NB4 (cell line): ENCODE measurements around the gene CAMTA1.
A peak's percentile ranks its signal among the peaks of the same experiment; 100 is the strongest.

Source experiments
- DNase-seq: peaks from one replicate; pipeline ENCODE4 v3.0.0; 2010; ENCODE audit warnings: low read depth
- H3K4me3 ChIP-seq: one replicate; pipeline ENCODE4 v1.5.1; 2011; ENCODE audit warnings: mild to moderate bottlenecking, low read depth, low read length, moderate library complexity
- MYC ChIP-seq: IDR thresholded peaks from 2 replicates; pipeline ENCODE4 v1.6.1; 2011; ENCODE audit warnings: low read depth, low read length
- POLR2A ChIP-seq: IDR thresholded peaks from 2 replicates; pipeline ENCODE4 v1.6.1; 2011; ENCODE audit warnings: mild to moderate bottlenecking; ENCODE audit not compliant: insufficient read length; ENCODE audit errors: extremely low read depth
- TF ChIP-seq, protein P1 (sequence below): IDR thresholded peaks from one replicate; pipeline ENCODE4 v1.5.1; 2012; ENCODE audit warnings: low read depth, low read length
- TF ChIP-seq, protein P2 (sequence below): IDR thresholded peaks from 2 replicates; pipeline ENCODE4 v1.6.1; 2011; ENCODE audit warnings: low read depth, low read length

The CAMTA1 gene

DNA sequence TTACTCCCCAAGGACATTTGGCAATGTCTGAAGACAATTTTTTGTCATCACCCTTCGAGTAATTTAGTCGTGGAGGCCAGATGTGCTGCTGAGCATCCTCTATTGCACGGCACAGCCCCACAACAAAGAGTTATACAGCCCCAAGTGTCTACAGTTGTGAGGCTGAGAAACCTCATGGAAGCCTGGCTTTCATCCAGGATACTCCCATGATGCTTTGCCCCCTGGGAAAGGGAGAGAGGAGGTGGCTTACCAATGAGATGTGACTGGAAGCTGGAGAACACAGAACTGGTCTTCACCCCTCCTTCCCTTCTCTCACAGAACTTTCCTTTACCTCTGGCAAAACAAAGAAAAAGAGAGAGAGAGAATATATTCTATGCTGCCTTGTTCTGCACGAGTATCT is 834.9 kb downstream of the CAMTA1 start:
- no peak for DNase-seq
- no peak overlapping the region for H3K4me3 ChIP-seq
- TF ChIP-seq MYC (no peak), POLR2A (no peak)
- TF ChIP-seq, protein P1, sequence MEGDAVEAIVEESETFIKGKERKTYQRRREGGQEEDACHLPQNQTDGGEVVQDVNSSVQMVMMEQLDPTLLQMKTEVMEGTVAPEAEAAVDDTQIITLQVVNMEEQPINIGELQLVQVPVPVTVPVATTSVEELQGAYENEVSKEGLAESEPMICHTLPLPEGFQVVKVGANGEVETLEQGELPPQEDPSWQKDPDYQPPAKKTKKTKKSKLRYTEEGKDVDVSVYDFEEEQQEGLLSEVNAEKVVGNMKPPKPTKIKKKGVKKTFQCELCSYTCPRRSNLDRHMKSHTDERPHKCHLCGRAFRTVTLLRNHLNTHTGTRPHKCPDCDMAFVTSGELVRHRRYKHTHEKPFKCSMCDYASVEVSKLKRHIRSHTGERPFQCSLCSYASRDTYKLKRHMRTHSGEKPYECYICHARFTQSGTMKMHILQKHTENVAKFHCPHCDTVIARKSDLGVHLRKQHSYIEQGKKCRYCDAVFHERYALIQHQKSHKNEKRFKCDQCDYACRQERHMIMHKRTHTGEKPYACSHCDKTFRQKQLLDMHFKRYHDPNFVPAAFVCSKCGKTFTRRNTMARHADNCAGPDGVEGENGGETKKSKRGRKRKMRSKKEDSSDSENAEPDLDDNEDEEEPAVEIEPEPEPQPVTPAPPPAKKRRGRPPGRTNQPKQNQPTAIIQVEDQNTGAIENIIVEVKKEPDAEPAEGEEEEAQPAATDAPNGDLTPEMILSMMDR, result no peak
- TF ChIP-seq, protein P2, sequence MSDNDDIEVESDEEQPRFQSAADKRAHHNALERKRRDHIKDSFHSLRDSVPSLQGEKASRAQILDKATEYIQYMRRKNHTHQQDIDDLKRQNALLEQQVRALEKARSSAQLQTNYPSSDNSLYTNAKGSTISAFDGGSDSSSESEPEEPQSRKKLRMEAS, result no peak

DNA sequence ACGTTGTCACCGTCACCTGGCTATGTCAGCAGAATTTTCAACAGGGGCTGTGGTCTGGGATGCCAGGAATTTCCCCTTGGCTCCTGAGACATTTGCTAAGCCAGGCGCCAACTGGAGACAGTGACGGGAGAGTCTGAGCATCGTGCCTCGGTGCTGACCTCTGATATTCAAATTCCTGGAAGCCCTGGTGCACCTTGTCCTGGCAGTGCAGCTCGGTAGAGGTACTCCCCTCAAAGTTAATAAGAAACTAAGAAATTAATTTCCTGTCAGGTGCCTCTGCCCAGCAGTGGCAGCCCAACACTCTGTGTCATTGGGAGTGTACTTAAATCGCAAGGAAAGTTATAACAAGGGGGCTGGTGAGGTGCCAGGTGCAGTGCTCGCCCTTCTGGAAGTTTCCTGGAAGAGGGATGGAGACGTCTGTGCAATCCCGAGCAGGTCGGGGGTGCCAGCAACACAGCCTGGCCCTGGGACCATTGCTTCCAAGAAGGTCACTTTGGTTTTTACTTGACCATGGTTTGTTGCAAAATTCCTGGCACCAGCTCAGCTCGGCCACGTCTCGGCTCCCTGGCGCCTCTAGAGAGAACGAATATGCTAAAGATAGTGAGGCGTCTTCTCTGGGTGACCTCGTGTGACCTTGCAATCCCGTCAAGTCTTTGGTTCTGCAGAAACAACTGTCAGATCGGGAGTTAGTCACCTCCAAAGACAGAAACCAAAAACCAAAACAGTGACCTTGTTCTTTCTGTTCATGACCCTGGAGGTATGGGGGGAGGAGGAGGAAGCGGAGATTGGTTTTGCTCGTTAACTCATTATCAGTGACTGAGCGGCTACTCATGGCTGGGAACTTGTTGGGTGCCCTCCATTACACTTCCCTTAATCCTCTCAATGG is 836.3 kb downstream of the CAMTA1 start:
- H3K4me3 ChIP-seq, result no peak overlapping the region
- TF ChIP-seq MYC (no peak), POLR2A (no peak)
- TF ChIP-seq, protein P1, result no peak
- TF ChIP-seq, protein P2, result no peak

DNA sequence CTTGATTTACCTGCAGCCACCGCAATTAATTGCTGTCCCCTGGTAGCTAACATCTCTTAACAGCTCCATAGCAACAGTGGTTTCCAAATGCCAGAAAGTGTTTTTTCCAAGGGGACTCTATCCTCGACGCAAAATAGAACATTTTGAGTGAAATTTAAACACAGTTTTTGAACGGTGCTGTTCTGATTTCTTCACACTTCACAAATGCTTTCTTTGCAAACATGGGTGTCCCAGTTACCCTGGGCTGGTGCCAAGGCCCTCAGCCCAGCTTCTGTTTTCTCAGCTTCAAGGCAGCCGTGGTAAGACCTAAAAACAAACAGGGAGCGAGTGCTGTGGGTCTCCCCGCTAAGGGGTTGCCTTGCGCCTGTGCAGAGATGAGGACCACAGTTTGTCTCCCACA is 838.6 kb downstream of the CAMTA1 start:
- H3K4me3 ChIP-seq, result no peak overlapping the region
- TF ChIP-seq, protein P1, result no peak
- TF ChIP-seq, protein P2, result no peak
- TF ChIP-seq MYC (no peak), POLR2A (no peak)

More for the DNA sequence above, 836.3 kb downstream of the CAMTA1 start:
- DNase-seq, result peak; percentile 75

DNA sequence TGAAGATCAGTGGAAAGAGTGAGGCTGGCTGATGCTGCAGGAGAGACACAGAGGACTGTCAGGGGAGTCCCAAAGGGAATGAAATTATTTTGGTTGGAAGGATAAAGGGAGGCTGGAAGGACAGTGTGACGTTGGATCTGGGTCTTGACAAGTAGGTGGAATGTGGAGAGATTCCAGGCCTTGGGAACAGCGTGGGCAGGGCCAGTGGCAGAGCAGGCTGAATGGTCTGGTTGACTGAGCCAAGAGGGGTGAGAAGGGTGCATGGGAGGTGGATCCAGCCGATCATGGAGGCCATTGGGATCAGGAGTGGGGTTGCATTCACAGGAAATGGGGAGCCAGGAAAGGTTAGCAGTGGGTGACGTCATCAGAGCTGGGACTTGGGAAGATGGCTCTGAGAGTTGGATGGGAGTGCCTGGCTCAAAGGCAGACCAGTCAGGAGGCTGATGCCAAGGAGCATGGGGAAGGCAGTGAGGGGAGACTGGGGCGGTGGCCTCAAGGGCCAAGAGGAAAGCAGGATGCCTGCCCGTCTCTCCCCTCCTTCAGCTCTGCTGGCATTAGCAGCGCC is 839.6 kb downstream of the CAMTA1 start:
- H3K4me3 ChIP-seq, result no peak overlapping the region
- TF ChIP-seq, protein P1, result no peak
- no peak for TF ChIP-seq POLR2A
- no peak for TF ChIP-seq MYC
- TF ChIP-seq, protein P2, result no peak
- no peak for DNase-seq

More for the DNA sequence above, 838.6 kb downstream of the CAMTA1 start:
- no peak for DNase-seq

DNA sequence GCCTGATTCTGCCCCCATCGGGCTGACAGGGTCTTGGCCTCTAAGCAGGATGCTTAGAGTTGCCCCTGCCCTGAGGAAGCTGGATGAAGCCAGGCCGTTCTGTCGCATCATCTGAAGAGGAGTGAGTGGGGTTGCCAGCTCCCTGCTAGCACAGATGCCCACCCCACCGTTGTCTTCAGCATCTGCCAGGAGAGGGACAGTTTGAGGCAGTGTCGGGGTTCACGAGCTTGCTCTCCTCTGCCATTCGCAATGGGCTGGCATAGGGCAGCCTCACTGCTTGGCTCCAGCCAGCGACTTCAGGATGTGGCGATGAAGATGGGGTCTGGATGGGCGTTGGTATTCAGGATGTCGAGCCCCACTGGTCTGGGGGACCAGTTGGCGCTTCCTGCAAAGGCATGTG is 840.1 kb downstream of the CAMTA1 start:
- TF ChIP-seq MYC (no peak), POLR2A (no peak)
- TF ChIP-seq, protein P1, result no peak
- TF ChIP-seq, protein P2, result no peak
- no peak for DNase-seq
- H3K4me3 ChIP-seq, result no peak overlapping the region
